ENCODE results near the gene RNF6.
A peak's percentile ranks its signal among the peaks of the same experiment; 100 is the strongest.
"Not testable (repeated sequence)": the region's sequence is repeated elsewhere in the genome, so short reads cannot be mapped to it uniquely, and the experiment has no call there.

The RNF6 gene

DNA sequence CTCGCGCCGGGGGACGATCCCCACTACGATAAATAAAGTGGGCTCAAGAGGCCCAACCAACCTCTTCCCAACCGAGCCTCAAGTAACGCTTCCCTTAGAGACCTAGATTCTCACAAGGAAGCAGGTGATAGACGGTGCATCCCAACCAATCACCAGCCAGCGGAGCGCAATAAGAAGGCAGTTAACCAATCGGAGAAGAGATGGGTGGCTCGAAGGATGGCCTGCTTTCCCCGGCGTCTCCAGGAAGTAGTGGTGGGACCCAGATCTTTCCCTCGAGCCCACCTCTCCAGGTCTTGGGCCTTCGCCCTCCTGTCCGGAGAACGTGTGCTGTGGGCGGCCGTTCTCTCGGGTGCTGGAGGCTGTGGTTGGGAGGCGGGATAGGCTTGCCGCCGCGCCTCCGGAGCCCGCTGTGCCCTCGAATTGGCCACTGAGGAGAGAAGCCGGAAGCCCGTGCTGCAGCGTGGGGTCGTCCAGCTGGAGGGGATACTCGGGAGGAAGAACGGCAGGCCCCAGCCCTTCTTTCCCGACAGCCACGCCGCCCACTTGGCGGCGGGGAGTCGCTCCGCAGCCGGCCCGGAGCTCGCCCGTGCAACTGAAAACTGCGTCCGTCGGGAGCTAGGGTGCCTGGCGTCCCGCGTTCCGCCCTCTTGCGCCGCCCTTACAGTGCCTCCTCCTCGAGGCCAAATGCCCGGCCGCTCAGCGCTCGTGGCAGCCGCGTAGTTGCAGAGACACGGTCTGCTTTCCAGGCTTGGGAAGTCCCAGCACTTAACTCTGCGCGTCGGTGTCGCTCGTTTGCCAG, at the start of gene RNF6:
TSS of gene RNF6 (minus strand) at position 594 of the 799 bp plus-strand sequence. CDS start 2,665 bp downstream, outside the sequence.
- DNase-seq, result peak; percentile 87

- no peak for DNase-seq
Measured at GRCh38 chr13:26270707-26271106, 48.6 kb upstream of the RNF6 start.

DNA sequence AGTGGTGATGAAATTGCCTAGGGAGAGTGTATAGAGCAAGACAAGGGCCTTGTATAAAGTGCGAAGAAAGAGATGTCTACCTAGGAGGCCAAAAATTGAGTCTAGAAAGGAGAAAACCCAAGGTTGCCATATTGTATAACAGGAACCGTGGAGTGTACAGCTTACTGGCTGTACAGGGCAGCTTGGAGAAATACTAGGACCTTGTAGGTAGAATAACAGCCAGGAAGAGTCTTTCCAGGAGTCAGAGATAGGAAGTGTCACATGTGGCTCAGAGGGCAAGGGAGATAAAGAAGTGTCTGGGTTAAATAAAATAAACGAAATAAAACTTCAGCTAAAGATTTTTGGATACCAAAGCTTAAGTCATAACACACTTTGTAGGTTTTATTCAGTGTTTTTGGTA, 44.2 kb upstream of the RNF6 start:
- no peak for DNase-seq

DNA sequence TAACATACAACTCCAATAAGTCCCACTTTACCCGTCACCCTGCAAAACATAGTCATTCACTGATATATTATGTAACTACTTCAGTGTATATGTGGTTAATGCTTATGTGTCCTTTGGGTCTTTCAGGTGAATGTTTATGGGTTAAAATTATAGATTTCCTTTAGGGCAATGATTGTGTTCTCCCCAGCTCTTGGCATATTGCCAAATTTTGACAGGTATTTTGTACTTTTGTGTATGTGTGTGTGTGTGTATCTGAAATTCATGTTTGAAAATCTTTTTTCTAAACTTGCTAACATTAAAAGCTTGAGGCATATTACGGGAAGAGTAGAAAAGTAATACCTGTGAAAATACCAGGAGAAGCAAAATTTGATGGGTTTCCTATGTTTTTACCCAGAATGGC, 40.0 kb upstream of the RNF6 start:
- DNase-seq, result no peak

DNA sequence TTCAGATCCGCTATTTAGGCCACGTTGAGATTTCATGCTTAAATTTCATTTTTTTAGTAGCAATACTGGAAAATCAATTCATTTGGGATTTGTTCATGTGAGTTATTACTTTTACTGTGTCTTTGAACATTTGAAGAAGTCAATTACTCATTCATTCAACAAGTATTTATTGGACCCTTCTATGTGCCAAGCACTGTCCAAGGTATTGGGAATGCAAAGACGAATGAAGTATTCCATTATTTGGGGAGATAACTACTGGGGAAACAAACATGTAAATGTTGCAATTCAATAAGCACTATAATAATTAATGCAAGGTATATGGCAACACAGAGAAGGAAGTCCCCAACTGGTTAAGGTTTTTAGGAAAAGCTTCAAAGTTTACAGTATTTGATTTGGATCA, 37.5 kb upstream of the RNF6 start:
- DNase-seq, result no peak

- DNase-seq, result no peak
Measured at GRCh38 chr13:26257049-26257448, 34.9 kb upstream of the RNF6 start.

DNA sequence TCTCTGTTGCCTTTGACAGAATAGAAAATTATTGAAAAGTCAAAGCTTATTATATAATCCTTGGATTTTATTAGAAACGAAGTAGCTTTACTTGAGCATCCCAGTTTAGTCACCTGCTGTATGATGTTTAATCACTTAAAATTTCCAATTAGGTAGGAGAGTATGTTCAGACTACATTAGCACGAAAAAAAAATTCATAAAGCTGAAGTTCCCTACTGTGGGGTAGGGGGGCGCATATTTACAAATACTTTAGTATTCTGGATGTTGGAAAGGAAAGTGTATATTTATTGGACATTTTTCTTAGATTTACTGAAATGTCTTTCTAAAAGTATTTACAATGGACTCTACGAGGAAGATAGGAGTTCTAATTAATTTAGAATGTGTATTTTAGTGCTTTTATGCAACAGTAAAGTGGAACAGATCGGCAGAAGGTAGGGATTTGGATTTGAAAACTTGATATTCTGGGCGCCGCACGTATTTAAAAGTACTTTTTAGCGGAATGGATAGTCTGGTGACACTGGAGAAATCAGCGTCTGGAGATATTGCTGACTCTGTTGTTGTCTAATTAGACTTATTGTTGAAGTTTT, 33.7 kb upstream of the RNF6 start:
- DNase-seq, result no peak

- DNase-seq, result no peak
Measured at GRCh38 chr13:26255115-26255514, 33.0 kb upstream of the RNF6 start.

- peak; percentile 10 for DNase-seq
Measured at GRCh38 chr13:26254583-26255111, 32.5 kb upstream of the RNF6 start.

GRCh38 chr13:26253787-26254582, 31.9 kb upstream of the RNF6 start, which contains the start of gene CDK8:
TSS of gene CDK8 (plus strand) at chr13:26254129. CDS start at chr13:26254642, 513 bp downstream.
- peak; percentile 69 for DNase-seq

GRCh38 chr13:26253262-26253786, 31.2 kb upstream of the RNF6 start:
- no peak for DNase-seq

- DNase-seq, result not testable (repeated sequence)
Measured at GRCh38 chr13:26252006-26252405, 29.9 kb upstream of the RNF6 start.

DNA sequence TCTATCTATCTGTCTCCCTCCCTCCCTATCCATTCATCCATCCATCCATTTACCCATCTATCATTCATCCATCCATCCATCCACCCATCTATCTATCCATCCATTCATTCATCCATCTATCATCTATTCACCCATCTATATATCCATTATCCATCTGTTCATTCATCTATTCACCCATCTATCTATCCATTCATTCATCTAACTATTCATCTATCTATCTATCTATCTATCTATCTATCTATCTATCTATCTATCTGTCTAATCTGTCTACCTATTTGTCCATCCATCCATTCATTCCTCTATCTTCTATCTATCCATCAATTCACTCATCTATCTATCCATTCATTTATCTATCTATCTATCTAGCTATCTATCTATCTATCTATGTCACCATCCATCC, 27.4 kb upstream of the RNF6 start:
- DNase-seq, result no peak

GRCh38 chr13:26247608-26248007, 25.5 kb upstream of the RNF6 start:
- DNase-seq, result no peak

- DNase-seq, result peak; percentile 43
Measured at GRCh38 chr13:26247011-26247410, 24.9 kb upstream of the RNF6 start.

GRCh38 chr13:26246154-26246553, 24.0 kb upstream of the RNF6 start:
- peak; percentile 32 for DNase-seq

DNA sequence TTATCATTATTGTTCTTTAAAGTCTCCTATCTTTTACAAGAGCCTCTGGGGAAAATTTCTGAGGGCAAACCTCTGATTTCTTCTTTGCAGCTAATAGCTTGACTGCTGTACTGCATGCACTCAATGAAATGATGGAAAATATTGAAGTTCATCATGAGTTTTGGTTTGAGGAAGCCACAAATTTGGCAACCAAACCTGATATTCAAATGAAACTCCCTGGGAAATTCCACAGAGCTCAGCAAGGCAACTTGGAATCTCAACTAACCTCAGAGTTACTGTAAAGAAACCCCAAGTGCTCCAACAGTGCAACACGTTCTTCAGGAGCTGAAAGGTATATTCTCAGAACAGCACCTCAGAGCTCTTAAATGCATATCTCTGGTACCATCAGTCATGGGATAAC, 14.2 kb upstream of the RNF6 start:
- no peak for DNase-seq

- no peak for DNase-seq
Measured at GRCh38 chr13:26230703-26231102, 8.6 kb upstream of the RNF6 start.

DNA sequence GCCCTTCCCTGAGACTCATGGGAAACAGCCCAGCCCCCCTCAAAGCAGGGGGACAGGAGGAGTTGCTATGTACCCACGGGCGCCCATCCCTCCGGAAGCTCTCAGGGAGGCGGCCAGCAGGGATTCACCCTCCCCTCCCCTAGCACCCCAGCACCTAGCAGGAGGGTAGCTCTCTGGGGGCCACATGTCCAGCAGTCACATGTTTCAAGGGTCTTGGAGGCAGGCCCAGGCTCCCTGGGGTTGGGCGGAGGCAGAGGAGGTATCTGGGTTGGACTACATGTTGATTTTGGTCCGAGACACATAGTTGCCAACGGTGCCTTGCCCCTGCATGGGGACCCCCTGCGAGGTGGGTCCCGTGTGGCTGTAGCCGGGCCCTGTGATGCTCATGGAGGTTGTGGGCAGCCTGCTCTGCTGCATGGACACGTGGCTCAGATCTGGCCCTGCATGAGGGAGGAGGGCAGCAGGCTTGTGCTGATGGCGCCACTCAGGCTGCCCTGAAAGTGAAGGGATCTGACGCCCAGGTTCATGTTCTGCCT, 7.0 kb upstream of the RNF6 start:
- no peak for DNase-seq

DNA sequence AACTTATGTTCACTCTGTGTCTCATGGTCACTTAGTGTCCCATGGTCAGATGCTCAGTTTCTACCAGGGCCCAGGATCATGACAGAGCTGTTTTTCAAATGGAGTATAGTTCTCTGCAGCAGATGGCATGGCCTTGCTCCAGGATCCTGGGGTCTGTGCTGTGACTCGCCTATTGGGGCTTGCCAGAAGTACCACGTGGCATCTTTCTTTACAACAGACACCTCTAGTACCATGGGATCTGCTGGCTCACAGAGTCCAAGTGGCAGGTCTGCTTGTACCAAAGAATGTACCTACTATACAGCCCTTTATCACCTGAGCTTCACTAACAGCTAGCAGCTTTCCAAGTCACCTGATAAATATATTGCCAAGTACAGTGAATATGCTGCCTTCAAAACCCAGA, 6.0 kb upstream of the RNF6 start:
- DNase-seq, result no peak

DNA sequence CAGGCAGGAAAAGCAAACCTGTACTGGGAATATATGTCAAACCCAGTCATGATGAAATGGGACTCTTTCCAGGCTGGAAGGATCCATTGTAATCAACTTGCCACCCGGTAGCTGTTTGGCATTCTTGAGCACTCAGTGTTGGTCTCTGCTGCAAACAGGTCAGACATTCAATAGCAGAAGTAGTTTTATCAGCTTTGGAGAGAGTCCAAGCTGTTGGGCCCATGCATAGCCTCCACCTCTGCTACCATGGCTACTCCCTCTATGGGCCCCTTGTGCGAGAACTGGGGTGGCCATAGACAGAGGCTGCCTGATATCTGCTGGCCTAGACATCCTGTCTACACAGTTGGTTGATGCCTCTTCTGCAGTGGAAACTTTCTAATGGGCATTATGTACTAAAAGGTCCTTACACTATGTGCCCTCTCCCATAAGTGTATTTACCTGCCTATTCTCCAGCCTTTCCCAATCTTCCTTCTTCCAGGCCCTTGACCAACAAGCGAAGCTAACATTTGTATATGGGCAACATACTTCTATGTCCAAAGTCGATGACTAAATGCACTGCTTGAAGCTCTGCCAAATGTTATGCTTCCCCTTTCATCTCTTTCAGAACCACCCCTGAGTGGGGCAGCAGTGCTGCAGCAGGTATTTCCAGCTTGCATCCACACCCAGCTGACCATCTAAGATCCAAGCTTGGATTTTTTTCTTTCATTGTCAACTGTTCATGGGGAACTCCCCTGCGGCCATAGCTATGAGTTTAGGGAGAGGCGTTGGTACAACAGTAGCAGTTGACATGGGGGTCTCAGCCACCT, 5.3 kb upstream of the RNF6 start:
- no peak for DNase-seq
